Activated T-helper 1 cell treated with Interleukin-2 at 50 U/mL for 16 hours (primary cell): ENCODE data around the gene KCNT1.
"Not testable (repeated sequence)": the region's sequence is repeated elsewhere in the genome, so short reads cannot be mapped to it uniquely, and the experiment has no call there.

Experiments
- DNase-seq: peaks from one replicate; pipeline ENCODE4 v3.0.0-alpha.2; 2020; ENCODE audit warnings: low read depth

KCNT1 gene

GRCh38 chr9:135701959-135702721 lies at the start of gene KCNT1:
Gene KCNT1, plus strand, starts transcription at chr9:135702185. Its CDS starts 74 bp downstream, at chr9:135702259.
- peak; percentile 19 for DNase-seq

GRCh38 chr9:135655317-135655716 lies 46.7 kb upstream of the KCNT1 start:
- DNase-seq: no peak

GRCh38 chr9:135657416-135657815 lies 44.6 kb upstream of the KCNT1 start:
- DNase-seq: no peak

- DNase-seq: no peak
Observed at GRCh38 chr9:135659252-135659651, 42.7 kb upstream of the KCNT1 start.

- DNase-seq: no peak
Observed at GRCh38 chr9:135660407-135660806, 41.6 kb upstream of the KCNT1 start.

GRCh38 chr9:135661816-135662560 lies 40.0 kb upstream of the KCNT1 start:
- no peak for DNase-seq

- no peak for DNase-seq
Observed at GRCh38 chr9:135662758-135663450, 39.1 kb upstream of the KCNT1 start, which contains the start of gene LCN9. Gene LCN9, plus strand, starts transcription at chr9:135663309. Its CDS starts 13 bp downstream, at chr9:135663322.

GRCh38 chr9:135663451-135663770 lies 38.6 kb upstream of the KCNT1 start:
- no peak for DNase-seq

GRCh38 chr9:135663857-135664256 lies 38.1 kb upstream of the KCNT1 start:
- DNase-seq: no peak

- no peak for DNase-seq
Observed at GRCh38 chr9:135664266-135664665, 37.7 kb upstream of the KCNT1 start.

GRCh38 chr9:135664801-135665794 lies 36.9 kb upstream of the KCNT1 start:
- DNase-seq: no peak

- no peak for DNase-seq
Observed at GRCh38 chr9:135665795-135666189, 36.2 kb upstream of the KCNT1 start.

GRCh38 chr9:135666534-135667462 lies 35.2 kb upstream of the KCNT1 start:
- DNase-seq: no peak

GRCh38 chr9:135667463-135668001 lies 34.5 kb upstream of the KCNT1 start:
- DNase-seq: no peak

GRCh38 chr9:135669018-135669417 lies 33.0 kb upstream of the KCNT1 start:
- not testable (repeated sequence) for DNase-seq

GRCh38 chr9:135669616-135670285 lies 32.2 kb upstream of the KCNT1 start:
- no peak for DNase-seq

- no peak for DNase-seq
Observed at GRCh38 chr9:135670721-135671590, 31.0 kb upstream of the KCNT1 start.

- no peak for DNase-seq
Observed at GRCh38 chr9:135671591-135672041, 30.4 kb upstream of the KCNT1 start.
